Measurements from ENCODE around the gene EPS15. TPM values are rescaled to one million over a fixed set of nuclear protein-coding genes. Genes with fewer than 3 reads are reported as not detected.
A peak's percentile ranks its signal among the peaks of the same experiment; 100 is the strongest.
"Not testable (repeated sequence)": the region's sequence is repeated elsewhere in the genome, so short reads cannot be mapped to it uniquely, and the experiment has no call there.

The EPS15 gene
- total RNA-seq = 100 to 1,000 TPM in 1 of 2 donors, 10 to 100 TPM in 1; 79.9 to 179 TPM
- polyA plus RNA-seq (ENCODE audit: insufficient read length in 2 of 2) = 100 to 1,000 TPM in 1 of 2 donors, 10 to 100 TPM in 1; 87.2 to 118 TPM
- long read RNA-seq, donor 1, full-length matches to known transcripts = 2 of 19 reads
- long read RNA-seq, donor 1, partial matches to known transcripts = 17 of 19 reads
- long read RNA-seq, donor 1, other reads (novel, unspliced or antisense) = 0 of 19 reads
- long read RNA-seq, donor 2 = 0 reads
- long read RNA-seq, donor 3, full-length matches to known transcripts = 2 of 2 reads
- long read RNA-seq, donor 3, partial matches to known transcripts = 0 of 2 reads
- long read RNA-seq, donor 3, other reads (novel, unspliced or antisense) = 0 of 2 reads
- long read RNA-seq, donor 4, full-length matches to known transcripts = 2 of 2 reads
- long read RNA-seq, donor 4, partial matches to known transcripts = 0 of 2 reads
- long read RNA-seq, donor 4, other reads (novel, unspliced or antisense) = 0 of 2 reads

DNA sequence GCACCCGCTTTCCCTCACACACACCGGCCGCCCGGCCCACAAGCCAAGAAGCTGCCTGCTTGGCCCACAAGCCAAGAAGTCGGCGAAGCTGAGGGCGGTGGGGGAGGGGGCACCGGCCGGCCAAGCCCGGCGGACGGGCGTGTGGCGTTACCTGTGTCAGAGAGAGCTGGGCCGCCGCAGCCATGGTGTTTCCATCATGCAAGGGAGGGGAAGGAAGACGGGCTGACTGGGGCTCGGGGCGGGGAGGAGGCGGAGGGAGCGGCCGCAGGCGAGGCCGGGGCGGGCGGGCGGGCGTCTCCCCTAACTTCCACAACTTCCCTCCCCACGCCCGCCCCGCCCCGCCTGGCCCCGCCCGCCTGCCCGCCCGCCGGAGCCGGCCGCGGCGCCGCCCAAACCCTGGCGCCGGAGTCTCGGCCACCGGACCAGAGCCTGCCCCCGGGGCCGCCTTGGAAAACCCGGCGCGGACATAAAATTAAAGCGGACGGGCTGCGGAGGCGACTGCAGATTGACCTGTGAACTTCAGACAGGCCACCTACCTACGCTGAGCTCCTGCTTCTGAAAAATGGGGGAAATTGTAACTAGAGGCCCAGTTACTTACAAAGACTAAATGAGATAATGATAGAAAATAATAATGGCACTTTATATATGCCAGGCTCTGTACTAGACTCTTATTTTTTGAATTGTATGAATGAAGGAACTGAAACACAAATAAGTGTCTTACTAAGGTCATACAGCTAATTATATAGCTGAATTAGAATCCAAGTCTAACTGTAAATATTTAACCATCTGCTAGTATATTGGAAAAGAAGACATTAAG lies at the start of gene EPS15:
TSS of gene EPS15 (minus strand) at position 219 of the 817 bp plus-strand sequence. CDS start at position 184, 35 bp downstream.
- Histone ChIP-seq H3K27ac (ENCODE audit: low read depth, low read length) (peak within 1 kb of the TSS; percentile 79), H3K4me1 (ENCODE audit: control insufficient read depth, insufficient read depth, low read length) (peaks cover 8% of the 10 kb centered on the region), H3K4me3 (ENCODE audit: low read depth, low read length) (peak within 1 kb of the TSS; percentile 60), H3K27me3 (ENCODE audit: control insufficient read depth, insufficient read depth, low read length) (no peaks in the 10 kb centered on the region), H3K9me3 (ENCODE audit: control insufficient read depth, insufficient read depth, low read length) (no peaks in the 10 kb centered on the region), H3K36me3 (ENCODE audit: control insufficient read depth, insufficient read depth, low read length) (no peaks in the 10 kb centered on the region)
- under 1% methylated on average over 37 of the region's 56 CpGs for WGBS (ENCODE audit: insufficient coverage)
- DNase-seq (ENCODE audit: low read depth in 4 of 6, low spot score in 6 of 6) = peak in 4 of 6 donors; percentile 33 to 84 (median 59)

DNA sequence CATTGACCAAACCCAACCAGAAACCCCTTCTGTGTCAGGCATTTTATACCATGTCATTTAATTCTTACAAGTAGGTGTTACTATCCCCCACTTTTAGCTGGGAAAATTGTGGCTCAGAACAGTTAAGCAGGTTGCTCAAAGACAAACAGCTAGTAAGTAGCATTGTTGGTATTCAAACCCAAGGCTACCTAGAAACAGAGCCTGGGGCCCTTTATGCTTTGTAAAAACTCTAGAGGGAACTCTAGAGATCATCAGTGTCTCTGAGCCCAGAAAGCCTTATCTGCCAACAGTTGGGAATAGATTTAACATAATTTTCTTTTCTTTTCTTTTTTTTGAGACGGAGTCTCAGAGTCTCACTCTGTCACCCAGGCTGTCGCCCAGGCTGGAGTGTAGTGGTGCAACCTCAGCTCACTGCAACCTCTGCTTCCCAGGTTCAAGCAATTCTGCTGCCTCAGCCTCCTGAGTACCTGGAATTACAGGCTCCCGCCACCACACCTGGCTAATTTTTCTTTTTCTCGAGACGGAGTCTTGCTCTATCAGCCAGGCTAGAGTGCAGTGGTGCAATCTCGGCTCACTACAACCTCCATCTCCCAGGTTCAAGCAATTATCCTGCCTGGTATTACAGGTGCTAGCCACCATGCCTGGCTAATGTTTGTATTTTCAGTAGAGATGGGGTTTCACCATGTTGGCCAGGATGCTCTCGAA lies 49.3 kb upstream of the EPS15 start:
- H3K4me3 ChIP-seq (ENCODE audit: low read depth, low read length) = no peak overlapping the region
- no peak overlapping the region for H3K27ac ChIP-seq (ENCODE audit: low read depth, low read length)
- DNase-seq (ENCODE audit: low read depth in 4 of 6, low spot score in 6 of 6) = no peak
- H3K4me1 ChIP-seq (ENCODE audit: control insufficient read depth, insufficient read depth, low read length) = no peaks in the 10 kb centered on the region
- H3K9me3 ChIP-seq (ENCODE audit: control insufficient read depth, insufficient read depth, low read length) = no peaks in the 10 kb centered on the region
- no peaks in the 10 kb centered on the region for H3K36me3 ChIP-seq (ENCODE audit: control insufficient read depth, insufficient read depth, low read length)
- 95% methylated on average over 4 of the region's 7 CpGs for WGBS (ENCODE audit: insufficient coverage)
- H3K27me3 ChIP-seq (ENCODE audit: control insufficient read depth, insufficient read depth, low read length) = no peaks in the 10 kb centered on the region

DNA sequence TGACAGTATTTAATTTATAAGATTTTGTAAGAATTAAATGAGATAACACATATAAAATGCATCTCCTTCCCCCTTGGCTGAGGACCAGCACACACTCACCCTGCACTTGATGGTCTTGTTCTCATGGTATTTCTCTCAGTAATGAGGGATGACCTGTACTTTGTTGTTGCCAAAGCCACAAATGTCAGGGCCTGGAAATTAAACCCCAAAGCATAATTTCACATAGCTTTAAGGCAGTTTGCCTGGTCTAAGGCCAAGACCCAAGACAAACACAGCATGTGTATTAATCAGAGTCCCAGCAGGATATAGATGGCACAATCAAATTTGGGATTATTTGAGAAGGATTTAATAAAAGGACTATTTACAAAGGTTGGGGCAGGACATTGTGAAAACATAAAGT lies 48.6 kb upstream of the EPS15 start:
- H3K4me1 ChIP-seq (ENCODE audit: control insufficient read depth, insufficient read depth, low read length) = no peaks in the 10 kb centered on the region
- no peak overlapping the region for H3K27ac ChIP-seq (ENCODE audit: low read depth, low read length)
- no peak for DNase-seq (ENCODE audit: low read depth in 4 of 6, low spot score in 6 of 6)
- H3K9me3 ChIP-seq (ENCODE audit: control insufficient read depth, insufficient read depth, low read length) = no peaks in the 10 kb centered on the region
- H3K27me3 ChIP-seq (ENCODE audit: control insufficient read depth, insufficient read depth, low read length) = no peaks in the 10 kb centered on the region
- H3K4me3 ChIP-seq (ENCODE audit: low read depth, low read length) = no peak overlapping the region
- H3K36me3 ChIP-seq (ENCODE audit: control insufficient read depth, insufficient read depth, low read length) = no peaks in the 10 kb centered on the region

DNA sequence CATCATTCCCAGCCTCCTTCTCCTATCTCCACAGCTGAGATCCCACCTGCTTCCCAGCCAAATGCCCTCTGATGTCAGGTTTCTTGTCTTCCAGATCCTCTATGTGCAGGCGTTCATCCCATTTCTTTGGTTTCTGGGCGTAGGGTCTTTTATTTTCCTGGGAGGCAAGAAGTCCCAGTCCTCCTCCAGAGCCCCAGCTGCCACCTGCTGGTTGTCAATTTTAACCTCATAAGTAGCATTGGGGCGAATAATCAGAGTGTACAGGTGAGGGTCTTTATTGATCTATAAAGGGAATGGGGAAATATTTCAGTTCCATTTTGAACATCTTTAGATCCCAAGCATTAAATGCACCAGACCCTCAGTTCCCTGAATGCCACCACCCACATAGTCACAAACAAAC lies 47.2 kb upstream of the EPS15 start:
- no peaks in the 10 kb centered on the region for H3K4me1 ChIP-seq (ENCODE audit: control insufficient read depth, insufficient read depth, low read length)
- no peaks in the 10 kb centered on the region for H3K27me3 ChIP-seq (ENCODE audit: control insufficient read depth, insufficient read depth, low read length)
- no peaks in the 10 kb centered on the region for H3K9me3 ChIP-seq (ENCODE audit: control insufficient read depth, insufficient read depth, low read length)
- no peaks in the 10 kb centered on the region for H3K36me3 ChIP-seq (ENCODE audit: control insufficient read depth, insufficient read depth, low read length)
- DNase-seq (ENCODE audit: low read depth in 4 of 6, low spot score in 6 of 6) = no peak
- H3K27ac ChIP-seq (ENCODE audit: low read depth, low read length) = no peak overlapping the region
- no peak overlapping the region for H3K4me3 ChIP-seq (ENCODE audit: low read depth, low read length)
- 80% methylated on average over 1 of the region's 3 CpGs for WGBS (ENCODE audit: insufficient coverage)

DNA sequence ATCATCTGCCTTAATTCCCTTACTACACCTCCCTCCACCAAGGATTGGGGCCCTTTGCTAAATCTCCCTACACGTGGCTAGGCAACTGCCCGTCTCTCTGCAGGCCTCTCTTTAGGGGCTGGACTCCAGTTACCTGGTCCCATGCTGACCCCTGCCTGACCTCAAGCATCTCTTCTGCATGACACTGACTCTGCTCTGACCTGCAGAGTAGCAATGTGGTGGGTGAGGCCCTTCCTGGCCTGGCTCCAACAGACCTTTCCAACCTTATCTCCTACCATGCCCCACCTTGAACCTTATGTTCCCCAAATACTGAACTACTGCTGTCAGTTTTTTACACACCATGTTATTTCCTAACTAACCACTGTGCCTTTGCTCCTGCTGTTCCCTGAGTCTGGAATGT lies 45.9 kb upstream of the EPS15 start:
- no peak overlapping the region for H3K27ac ChIP-seq (ENCODE audit: low read depth, low read length)
- no peaks in the 10 kb centered on the region for H3K9me3 ChIP-seq (ENCODE audit: control insufficient read depth, insufficient read depth, low read length)
- no peaks in the 10 kb centered on the region for H3K36me3 ChIP-seq (ENCODE audit: control insufficient read depth, insufficient read depth, low read length)
- DNase-seq (ENCODE audit: low read depth in 4 of 6, low spot score in 6 of 6) = no peak
- H3K27me3 ChIP-seq (ENCODE audit: control insufficient read depth, insufficient read depth, low read length) = no peaks in the 10 kb centered on the region
- no peaks in the 10 kb centered on the region for H3K4me1 ChIP-seq (ENCODE audit: control insufficient read depth, insufficient read depth, low read length)
- WGBS (ENCODE audit: insufficient coverage) = 50% methylated on average over 2 of the region's 2 CpGs
- no peak overlapping the region for H3K4me3 ChIP-seq (ENCODE audit: low read depth, low read length)

DNA sequence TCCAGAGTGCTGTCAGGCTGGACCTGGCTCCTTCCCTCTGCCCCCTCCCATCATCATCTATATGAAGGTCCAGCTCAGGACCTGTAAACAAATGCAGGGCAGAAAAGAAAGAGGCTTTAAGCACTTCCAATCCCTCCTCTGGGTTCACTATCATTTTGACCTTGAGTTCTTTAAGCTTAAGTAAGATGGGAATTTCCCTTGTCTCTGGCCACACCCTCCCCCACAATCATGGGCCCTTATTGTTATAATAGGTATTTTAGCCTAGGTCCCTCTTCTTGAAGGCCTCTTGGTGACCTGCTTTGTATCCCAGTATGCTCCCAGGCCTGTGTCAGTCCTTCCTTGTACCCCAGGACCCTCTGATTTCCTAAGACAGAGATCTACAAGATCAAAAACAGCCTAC lies 45.1 kb upstream of the EPS15 start:
- no peak for DNase-seq (ENCODE audit: low read depth in 4 of 6, low spot score in 6 of 6)
- Histone ChIP-seq H3K4me1 (ENCODE audit: control insufficient read depth, insufficient read depth, low read length) (no peaks in the 10 kb centered on the region), H3K27me3 (ENCODE audit: control insufficient read depth, insufficient read depth, low read length) (no peaks in the 10 kb centered on the region), H3K36me3 (ENCODE audit: control insufficient read depth, insufficient read depth, low read length) (no peaks in the 10 kb centered on the region), H3K27ac (ENCODE audit: low read depth, low read length) (no peak overlapping the region), H3K4me3 (ENCODE audit: low read depth, low read length) (no peak overlapping the region), H3K9me3 (ENCODE audit: control insufficient read depth, insufficient read depth, low read length) (no peaks in the 10 kb centered on the region)

DNA sequence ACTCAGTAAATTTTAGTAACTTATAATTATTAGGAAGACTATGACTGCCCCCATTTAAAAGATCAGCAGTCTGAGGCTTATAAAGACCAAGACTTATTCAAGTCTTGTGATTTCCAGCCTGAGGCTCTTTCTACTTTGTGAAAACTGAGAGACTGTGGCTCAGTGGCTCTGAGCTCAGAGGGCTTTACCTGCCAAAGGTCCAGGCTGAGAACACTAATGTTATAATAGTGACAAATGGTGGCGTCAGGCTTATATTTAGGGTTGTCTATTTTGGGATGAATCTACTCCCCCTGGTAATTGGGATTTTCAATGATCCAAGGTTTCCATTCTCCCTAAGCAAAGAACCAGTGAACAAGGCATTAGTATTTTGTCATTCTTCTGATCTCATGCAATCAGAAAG lies 42.6 kb upstream of the EPS15 start:
- no CpG with 5 or more reads among the region's 1 CpG for WGBS (ENCODE audit: insufficient coverage)

DNA sequence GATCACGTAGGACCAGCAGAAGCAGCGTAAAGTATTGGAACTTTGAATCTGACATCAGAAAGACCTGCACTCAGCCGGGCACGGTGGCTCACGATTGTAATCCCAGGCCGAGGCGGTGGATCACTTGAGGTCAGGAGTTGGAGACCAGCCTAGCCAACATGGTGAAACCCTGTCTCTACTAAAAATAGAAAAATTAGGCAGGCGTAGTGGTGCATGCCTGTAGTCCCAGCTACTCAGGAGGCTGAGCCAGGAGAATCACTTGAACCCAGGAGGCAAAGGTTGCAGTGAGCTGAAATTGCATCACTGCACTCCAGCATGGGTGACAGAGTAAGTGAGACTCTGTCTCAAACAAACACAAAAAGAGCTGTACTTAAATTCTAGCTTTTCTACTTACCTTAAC lies 41.8 kb upstream of the EPS15 start:
- not testable (repeated sequence) for DNase-seq (ENCODE audit: low read depth in 4 of 6, low spot score in 6 of 6); H3K27me3 ChIP-seq (ENCODE audit: control insufficient read depth, insufficient read depth, low read length); H3K36me3 ChIP-seq (ENCODE audit: control insufficient read depth, insufficient read depth, low read length); H3K9me3 ChIP-seq (ENCODE audit: control insufficient read depth, insufficient read depth, low read length); H3K27ac ChIP-seq (ENCODE audit: low read depth, low read length); H3K4me3 ChIP-seq (ENCODE audit: low read depth, low read length); H3K4me1 ChIP-seq (ENCODE audit: control insufficient read depth, insufficient read depth, low read length)
- WGBS (ENCODE audit: insufficient coverage) = 94% methylated on average over 8 of the region's 8 CpGs

More for the DNA sequence above, 42.6 kb upstream of the EPS15 start:
- H3K4me3 ChIP-seq (ENCODE audit: low read depth, low read length) = no peak overlapping the region
- H3K27me3 ChIP-seq (ENCODE audit: control insufficient read depth, insufficient read depth, low read length) = no peaks in the 10 kb centered on the region
- no peaks in the 10 kb centered on the region for H3K9me3 ChIP-seq (ENCODE audit: control insufficient read depth, insufficient read depth, low read length)
- no peak for DNase-seq (ENCODE audit: low read depth in 4 of 6, low spot score in 6 of 6)
- H3K4me1 ChIP-seq (ENCODE audit: control insufficient read depth, insufficient read depth, low read length) = no peaks in the 10 kb centered on the region
- no peak overlapping the region for H3K27ac ChIP-seq (ENCODE audit: low read depth, low read length)
- no peaks in the 10 kb centered on the region for H3K36me3 ChIP-seq (ENCODE audit: control insufficient read depth, insufficient read depth, low read length)

DNA sequence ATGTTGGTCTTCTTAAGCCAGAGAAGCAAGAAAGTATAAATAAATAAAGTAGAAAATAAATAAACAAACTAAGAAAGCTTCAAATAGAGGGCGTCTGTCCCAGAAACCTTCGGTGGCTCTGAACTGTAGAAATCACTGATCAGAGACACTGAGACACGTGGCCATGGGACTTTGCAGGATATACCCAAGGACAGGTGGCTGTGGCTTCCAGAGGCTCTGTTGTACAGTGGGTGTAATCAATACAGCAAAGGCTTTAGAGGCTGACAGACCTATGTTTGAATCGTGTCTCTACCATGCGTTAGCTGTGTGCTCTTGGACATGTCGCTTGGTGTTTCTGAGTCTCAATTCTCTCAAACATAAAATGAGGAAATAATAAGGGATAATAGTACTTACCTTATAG lies 41.0 kb upstream of the EPS15 start:
- DNase-seq (ENCODE audit: low read depth in 4 of 6, low spot score in 6 of 6) = no peak
- no peaks in the 10 kb centered on the region for H3K9me3 ChIP-seq (ENCODE audit: control insufficient read depth, insufficient read depth, low read length)
- H3K4me1 ChIP-seq (ENCODE audit: control insufficient read depth, insufficient read depth, low read length) = no peaks in the 10 kb centered on the region
- no peak overlapping the region for H3K4me3 ChIP-seq (ENCODE audit: low read depth, low read length)
- no peaks in the 10 kb centered on the region for H3K27me3 ChIP-seq (ENCODE audit: control insufficient read depth, insufficient read depth, low read length)
- H3K27ac ChIP-seq (ENCODE audit: low read depth, low read length) = no peak overlapping the region
- no peaks in the 10 kb centered on the region for H3K36me3 ChIP-seq (ENCODE audit: control insufficient read depth, insufficient read depth, low read length)
- no CpG with 5 or more reads among the region's 6 CpGs for WGBS (ENCODE audit: insufficient coverage)
